ENCODE data around the gene EFCAB10.

- TF ChIP-seq POLR2A (IDR thresholded peaks at IDR 0.05) = no peak
- no peak for TF ChIP-seq CTCF (IDR thresholded peaks at IDR 0.05)
Measured at GRCh38 chr7:105613611-105614330, 32.5 kb upstream of the EFCAB10 start.
